Measurements from ENCODE around the gene PAN3.

Gene PAN3

GRCh38 chr13:28340272-28340793 lies 202.0 kb downstream of the PAN3 start:
- no peak for DNase-seq

- no peak for DNase-seq
Observed at GRCh38 chr13:28342251-28342650, 203.9 kb downstream of the PAN3 start.

- DNase-seq: no peak
Observed at GRCh38 chr13:28344163-28344562, 205.8 kb downstream of the PAN3 start.

Data from CD4-positive, alpha-beta T cell treated with Interleukin-4 for 4 hours (primary cell).